Measurements from ENCODE around the gene ACTR8.
A peak's percentile ranks its signal among the peaks of the same experiment; 100 is the strongest.

Gene ACTR8

DNA sequence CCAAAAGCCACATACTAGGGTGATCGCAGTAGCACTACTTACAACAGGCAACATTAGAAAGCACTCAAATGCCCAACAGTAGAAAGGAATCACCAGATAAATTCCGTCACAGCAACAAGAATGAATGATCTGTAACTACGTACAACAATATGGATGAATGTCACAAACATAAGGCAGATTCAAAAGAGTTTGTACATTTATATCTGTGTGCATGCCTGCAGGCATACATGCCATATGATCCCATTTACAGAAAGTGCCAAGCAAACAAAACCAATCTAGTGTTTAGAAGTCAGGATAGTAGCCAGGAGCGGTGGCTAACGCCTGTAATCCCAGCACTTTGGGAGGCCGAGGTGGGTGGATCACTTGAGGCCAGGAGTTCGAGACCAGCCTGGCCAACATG is 32.0 kb downstream of the ACTR8 start:
- no peak for TF ChIP-seq EZH2phosphoT487 (IDR thresholded peaks at IDR 0.05; ENCODE audit: borderline replicate concordance, low read length)
- TF ChIP-seq, protein P1, sequence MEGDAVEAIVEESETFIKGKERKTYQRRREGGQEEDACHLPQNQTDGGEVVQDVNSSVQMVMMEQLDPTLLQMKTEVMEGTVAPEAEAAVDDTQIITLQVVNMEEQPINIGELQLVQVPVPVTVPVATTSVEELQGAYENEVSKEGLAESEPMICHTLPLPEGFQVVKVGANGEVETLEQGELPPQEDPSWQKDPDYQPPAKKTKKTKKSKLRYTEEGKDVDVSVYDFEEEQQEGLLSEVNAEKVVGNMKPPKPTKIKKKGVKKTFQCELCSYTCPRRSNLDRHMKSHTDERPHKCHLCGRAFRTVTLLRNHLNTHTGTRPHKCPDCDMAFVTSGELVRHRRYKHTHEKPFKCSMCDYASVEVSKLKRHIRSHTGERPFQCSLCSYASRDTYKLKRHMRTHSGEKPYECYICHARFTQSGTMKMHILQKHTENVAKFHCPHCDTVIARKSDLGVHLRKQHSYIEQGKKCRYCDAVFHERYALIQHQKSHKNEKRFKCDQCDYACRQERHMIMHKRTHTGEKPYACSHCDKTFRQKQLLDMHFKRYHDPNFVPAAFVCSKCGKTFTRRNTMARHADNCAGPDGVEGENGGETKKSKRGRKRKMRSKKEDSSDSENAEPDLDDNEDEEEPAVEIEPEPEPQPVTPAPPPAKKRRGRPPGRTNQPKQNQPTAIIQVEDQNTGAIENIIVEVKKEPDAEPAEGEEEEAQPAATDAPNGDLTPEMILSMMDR (IDR thresholded peaks at IDR 0.05; ENCODE audit: low read depth, low read length, poor library complexity, severe bottlenecking): no peak
- Histone ChIP-seq H3K27me3 (ENCODE audit: control insufficient read depth, low read length) (peaks cover 27% of the 10 kb centered on the region), H3K9me3 (ENCODE audit: control insufficient read depth, insufficient read depth, low read length) (no peaks in the 10 kb centered on the region), H3K4me3 (ENCODE audit: low read length) (no peak overlapping the region), H4K20me1 (ENCODE audit: control insufficient read depth, insufficient read depth, low read depth, low read length) (no peaks in the 10 kb centered on the region), H3K4me2 (ENCODE audit: low read length) (no peak overlapping the region), H3K4me1 (ENCODE audit: control insufficient read depth, low read length) (peaks cover 5% of the 10 kb centered on the region), H3K9me2 (replicated peaks; ENCODE audit: control insufficient read depth, low read length) (no peaks in the 10 kb centered on the region), H3K27ac (ENCODE audit: low read depth, low read length) (no peak overlapping the region), H3F3A (ENCODE audit: control insufficient read depth, insufficient read depth) (no peaks in the 10 kb centered on the region), H3K79me2 (ENCODE audit: control insufficient read depth, low read length) (no peaks in the 10 kb centered on the region), H3K36me3 (ENCODE audit: control insufficient read depth, low read length) (no peaks in the 10 kb centered on the region)

DNA sequence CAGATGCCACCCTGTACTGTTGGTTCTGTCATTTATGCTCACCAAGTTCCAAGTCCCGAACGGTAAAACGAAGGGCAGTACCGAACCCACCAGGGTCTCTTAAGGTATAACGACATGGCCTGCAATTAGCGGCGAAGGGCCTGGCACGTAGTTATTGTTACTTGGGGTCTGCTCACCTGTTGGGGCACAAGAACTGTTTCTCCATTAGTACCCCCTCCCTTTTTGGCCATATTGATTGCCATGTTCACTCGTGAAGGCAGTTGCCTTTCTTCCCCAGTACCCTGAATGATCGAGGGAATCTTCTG is 35.1 kb downstream of the ACTR8 start:
- Histone ChIP-seq H3F3A (ENCODE audit: control insufficient read depth, insufficient read depth) (no peaks in the 10 kb centered on the region), H3K27me3 (ENCODE audit: control insufficient read depth, low read length) (peaks cover 51% of the 10 kb centered on the region), H3K4me1 (ENCODE audit: control insufficient read depth, low read length) (peaks cover 10% of the 10 kb centered on the region), H3K9me2 (replicated peaks; ENCODE audit: control insufficient read depth, low read length) (no peaks in the 10 kb centered on the region), H3K36me3 (ENCODE audit: control insufficient read depth, low read length) (no peaks in the 10 kb centered on the region), H3K9me3 (ENCODE audit: control insufficient read depth, insufficient read depth, low read length) (no peaks in the 10 kb centered on the region), H3K79me2 (ENCODE audit: control insufficient read depth, low read length) (no peaks in the 10 kb centered on the region), H3K4me3 (ENCODE audit: low read length) (no peak overlapping the region), H3K4me2 (ENCODE audit: low read length) (no peak overlapping the region), H3K27ac (ENCODE audit: low read depth, low read length) (no peak overlapping the region), H4K20me1 (ENCODE audit: control insufficient read depth, insufficient read depth, low read depth, low read length) (no peaks in the 10 kb centered on the region)
- TF ChIP-seq EZH2phosphoT487 (IDR thresholded peaks at IDR 0.05; ENCODE audit: borderline replicate concordance, low read length): no peak
- TF ChIP-seq, protein P1 (IDR thresholded peaks at IDR 0.05; ENCODE audit: low read depth, low read length, poor library complexity, severe bottlenecking): no peak

DNA sequence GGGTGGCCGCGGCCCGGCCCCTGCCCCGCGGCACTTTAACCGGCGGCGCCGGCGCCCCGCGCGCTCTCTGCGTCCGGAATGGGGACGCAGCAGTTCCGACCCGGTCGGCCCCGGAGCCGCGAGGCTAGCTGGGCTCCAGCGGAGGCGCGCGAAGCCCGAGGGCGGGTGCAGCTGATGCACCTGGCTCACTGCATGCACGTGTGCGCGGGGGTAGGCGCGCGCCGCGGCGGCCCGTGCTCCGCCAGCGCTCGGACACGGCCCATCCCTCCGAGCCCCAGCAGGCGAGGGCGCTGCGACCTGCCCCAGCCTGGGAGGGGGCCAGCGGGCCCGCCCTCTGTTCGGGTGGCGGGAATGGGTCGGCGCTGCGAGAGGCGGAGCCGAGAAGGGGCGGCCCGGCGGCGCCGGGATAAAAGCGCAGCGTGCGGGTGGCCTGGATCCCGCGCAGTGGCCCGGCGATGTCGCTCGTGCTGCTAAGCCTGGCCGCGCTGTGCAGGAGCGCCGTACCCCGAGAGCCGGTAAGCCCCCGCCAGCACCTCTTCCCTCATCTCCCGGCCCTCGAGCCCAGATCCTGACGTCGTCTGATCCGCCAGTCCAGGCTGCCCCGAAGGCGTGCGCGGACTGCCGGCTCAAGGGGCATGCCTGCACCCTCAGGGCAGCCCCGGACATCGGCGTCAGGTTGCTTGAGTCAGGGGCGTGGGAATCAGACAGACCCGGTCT is 35.7 kb downstream of the ACTR8 start, which contains the start of the genes CHDH and IL17RB:
Gene CHDH, minus strand, starts transcription at position 286 of the 717 bp plus-strand sequence. CDS start 22,411 bp downstream, outside the sequence.
Gene IL17RB, plus strand, starts transcription at position 435 of the 717 bp plus-strand sequence. Its CDS starts 21 bp downstream, at position 456.
- H3K79me2 ChIP-seq (ENCODE audit: control insufficient read depth, low read length): no peaks in the 10 kb centered on the region
- H3K9me2 ChIP-seq (replicated peaks; ENCODE audit: control insufficient read depth, low read length): no peaks in the 10 kb centered on the region
- no peaks in the 10 kb centered on the region for H3K36me3 ChIP-seq (ENCODE audit: control insufficient read depth, low read length)
- peak within 1 kb of the TSS; percentile 42 for H3K4me3 ChIP-seq (ENCODE audit: low read length)
- peaks cover 51% of the 10 kb centered on the region for H3K27me3 ChIP-seq (ENCODE audit: control insufficient read depth, low read length)
- H3K4me2 ChIP-seq (ENCODE audit: low read length): peak within 1 kb of the TSS; percentile 56
- TF ChIP-seq, protein P1 (IDR thresholded peaks at IDR 0.05; ENCODE audit: low read depth, low read length, poor library complexity, severe bottlenecking): no peak
- TF ChIP-seq EZH2phosphoT487 (IDR thresholded peaks at IDR 0.05; ENCODE audit: borderline replicate concordance, low read length): no peak
- peaks cover 10% of the 10 kb centered on the region for H3K4me1 ChIP-seq (ENCODE audit: control insufficient read depth, low read length)
- no peak within 1 kb of the TSS for H3K27ac ChIP-seq (ENCODE audit: low read depth, low read length)
- H3K9me3 ChIP-seq (ENCODE audit: control insufficient read depth, insufficient read depth, low read length): no peaks in the 10 kb centered on the region
- H4K20me1 ChIP-seq (ENCODE audit: control insufficient read depth, insufficient read depth, low read depth, low read length): no peaks in the 10 kb centered on the region
- no peaks in the 10 kb centered on the region for H3F3A ChIP-seq (ENCODE audit: control insufficient read depth, insufficient read depth)
